K562 (cell line): ENCODE measurements around the gene AHNAK. TPM values are rescaled to one million over a fixed set of nuclear protein-coding genes. Genes with fewer than 3 reads are reported as not detected.

Source experiments
- CREM ChIP-seq: IDR thresholded peaks from 2 replicates; pipeline ENCODE4 v1.6.1; 2014; ENCODE audit warnings: antibody characterized with exemption, low read depth
- ESRRA ChIP-seq: fragments of 450-650 bp; IDR thresholded peaks from 2 replicates; pipeline ENCODE4 v1.6.1; 2014; ENCODE audit warnings: low read depth, mild to moderate bottlenecking, moderate library complexity, borderline replicate concordance
- FOXA3 ChIP-seq, 2 experiments: fragments of 450-650 bp in 1 of 2; sonication (generic) in 1 of 2; formaldehyde crosslinking; IDR thresholded peaks in 1 of 2; conservative IDR thresholded peaks in 1 of 2; 2 replicates each; pipeline versions ENCODE4 v1.4.0 to v1.8.0; 2020 to 2022; ENCODE audit warnings: mild to moderate bottlenecking in 2 of 2, missing genetic modification reagents in 1 of 2
- FOXP1 ChIP-seq: sonication (generic); formaldehyde crosslinking; IDR thresholded peaks from 2 replicates; pipeline ENCODE4 v1.8.0; 2022; ENCODE audit warnings: mild to moderate bottlenecking, missing genetic modification reagents
- JUN ChIP-seq, 2 experiments: sonication (generic) in 1 of 2; formaldehyde crosslinking in 1 of 2; IDR thresholded peaks; 2 replicates each; pipeline versions ENCODE4 v1.6.1 to v1.8.0; 2012 to 2022; ENCODE audit warnings: borderline replicate concordance in 2 of 2, mild to moderate bottlenecking in 2 of 2, improper control_type of control experiment in 1 of 2, low read depth in 1 of 2, low read length in 1 of 2, missing genetic modification reagents in 1 of 2
- JUND ChIP-seq, 2 experiments: IDR thresholded peaks; 2 replicates in 1 of 2; 3 replicates in 1 of 2; pipeline ENCODE4 v1.6.1; 2011; ENCODE audit warnings: borderline replicate concordance in 2 of 2, low read depth in 2 of 2, low read length in 2 of 2, improper control_type of control experiment in 1 of 2, missing biosample characterization in 1 of 2, missing genetic modification characterization in 1 of 2, missing genetic modification reagents in 1 of 2
- OTX1 ChIP-seq: fragments of 450-650 bp; formaldehyde crosslinking; IDR thresholded peaks from 2 replicates; pipeline ENCODE4 v1.4.0; 2022; ENCODE audit warnings: mild to moderate bottlenecking
- RCOR1 ChIP-seq, 2 experiments: IDR thresholded peaks; 2 replicates each; pipeline ENCODE4 v1.6.1; 2012; ENCODE audit warnings: low read depth in 2 of 2, low read length in 2 of 2, borderline replicate concordance in 1 of 2, improper control_type of control experiment in 1 of 2
- WHSC1 ChIP-seq: IDR thresholded peaks from one replicate; pipeline ENCODE4 v1.6.1; 2012; ENCODE audit warnings: low read length, control low read depth, inconsistent platforms
- ZBTB7A ChIP-seq: IDR thresholded peaks from 2 replicates; pipeline ENCODE4 v1.6.1; 2011; ENCODE audit warnings: low read depth, mild to moderate bottlenecking, low read length, moderate library complexity, borderline replicate concordance; ENCODE audit not compliant: control insufficient read depth
- ZKSCAN8 ChIP-seq: fragments of 200-800 bp; sonication (Bioruptor generic); IDR thresholded peaks from 2 replicates; pipeline ENCODE4 v1.6.1; 2016; ENCODE audit warnings: missing genetic modification characterization, missing compliant biosample characterization
- ZNF224 ChIP-seq: sonication (generic); formaldehyde crosslinking; IDR thresholded peaks from 2 replicates; pipeline ENCODE4 v1.8.0; 2022; ENCODE audit warnings: mild to moderate bottlenecking, missing genetic modification reagents
- ZNF561 ChIP-seq: fragments of 450-650 bp; formaldehyde crosslinking; conservative IDR thresholded peaks from 2 replicates; pipeline ENCODE4 v1.4.0; 2020; ENCODE audit warnings: mild to moderate bottlenecking, moderate library complexity
- ZNF696 ChIP-seq: fragments of 250-450 bp; sonication (Bioruptor Pico); conservative IDR thresholded peaks from 2 replicates; pipeline ENCODE4 v1.4.0; 2020; ENCODE audit warnings: mild to moderate bottlenecking, moderate library complexity
- polyA plus RNA-seq, 8 experiments: library from polyadenylated mRNA; depleted of rRNA in 4 of 8; stranded (reverse) in 5 of 8; unstranded in 3 of 8; fragments of >200 nt; fragmentation: Nextera tagmentation in 2 of 8; fragmentation: Illumina TruSeq in 1 of 8; extraction: Ambion mirVana in 2 of 8; extraction: Trizol in 1 of 8; gene quantifications; 2 replicates each; pipeline versions ENCODE4 v1.2.1 to v1.2.3, GENCODE V29; 2011 to 2014; ENCODE audit warnings: inconsistent platforms in 1 of 8, missing spikeins in 1 of 8
- total RNA-seq, 7 experiments: library from RNA; depleted of rRNA in 6 of 7; stranded (reverse); fragments of >200 nt in 6 of 7; fragmentation: Illumina TruSeq in 2 of 7; extraction: Trizol in 2 of 7; gene quantifications; 2 replicates each; pipeline versions ENCODE4 v1.2.1 to v1.2.3, GENCODE V29; 2011 to 2021; ENCODE audit warnings: low replicate concordance in 1 of 7
- TF ChIP-seq, protein P1 (sequence below): fragments of 450-650 bp; IDR thresholded peaks from 2 replicates; pipeline ENCODE4 v1.6.1; 2017; ENCODE audit warnings: antibody characterized with exemption, mild to moderate bottlenecking
- TF ChIP-seq, protein P2 (sequence below): fragments of 250-450 bp; sonication (Bioruptor Pico); IDR thresholded peaks from 2 replicates; pipeline ENCODE4 v1.4.0; 2020; ENCODE audit warnings: mild to moderate bottlenecking, moderate library complexity
- TF ChIP-seq, protein P3 (sequence below): fragments of 450-650 bp; formaldehyde crosslinking; IDR thresholded peaks from 2 replicates; pipeline ENCODE4 v1.4.0; 2022; ENCODE audit warnings: mild to moderate bottlenecking, moderate library complexity

The AHNAK gene
- total and polyA plus RNA-seq, 9 of the 15 experiments (the other 6 are each of a cell fraction or from before 2014, with no cell fraction given), result 1.5 to 89.7 (median 45.0) TPM

DNA sequence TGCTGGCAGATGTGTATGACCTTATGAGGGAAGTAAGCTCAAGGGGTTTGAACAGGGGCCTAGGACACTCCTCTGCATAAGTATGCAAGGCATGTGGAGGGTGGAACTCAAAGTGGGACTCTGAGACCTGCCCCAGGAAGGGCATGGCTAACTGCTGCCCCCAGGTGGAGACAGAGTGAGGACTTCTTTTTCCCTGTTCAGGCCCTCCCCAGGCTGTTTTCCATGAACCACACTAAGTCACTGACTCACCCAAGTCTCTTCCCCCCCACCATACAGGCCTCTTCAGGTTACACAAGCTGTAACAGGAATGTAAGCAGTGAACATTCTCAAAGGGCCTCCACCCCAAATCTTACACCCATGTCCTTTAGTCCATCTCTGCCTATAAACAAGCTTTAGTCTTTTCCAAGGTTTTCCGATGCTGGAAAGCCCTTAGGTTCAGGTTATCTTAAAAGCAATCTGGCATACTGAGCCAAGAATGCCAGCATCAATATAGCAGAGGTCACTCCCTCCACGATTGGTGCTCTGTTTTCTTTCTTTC is 14.0 kb upstream of the AHNAK start (continued):
- TF ChIP-seq FOXP1 (CRISPR knock-in tag), result 0 out of 2 replicates have a peak, but pooled peaks have one; percentile 48
- peak; percentile 40; the same call in 1 of the 2 replicates for TF ChIP-seq CREM
- TF ChIP-seq ESRRA, result peak; percentile 35; the same call in 1 of the 2 replicates
- peak in 1 of 2 experiments; percentile 71; a peak in 1 of 4 replicates for TF ChIP-seq RCOR1 (IDR thresholded peaks at IDR 0.05; ENCODE audit: borderline replicate concordance in 1 of 2, low read depth in 2 of 2, low read length in 2 of 2)
- no peak for TF ChIP-seq ZBTB7A
- TF ChIP-seq, protein P1, sequence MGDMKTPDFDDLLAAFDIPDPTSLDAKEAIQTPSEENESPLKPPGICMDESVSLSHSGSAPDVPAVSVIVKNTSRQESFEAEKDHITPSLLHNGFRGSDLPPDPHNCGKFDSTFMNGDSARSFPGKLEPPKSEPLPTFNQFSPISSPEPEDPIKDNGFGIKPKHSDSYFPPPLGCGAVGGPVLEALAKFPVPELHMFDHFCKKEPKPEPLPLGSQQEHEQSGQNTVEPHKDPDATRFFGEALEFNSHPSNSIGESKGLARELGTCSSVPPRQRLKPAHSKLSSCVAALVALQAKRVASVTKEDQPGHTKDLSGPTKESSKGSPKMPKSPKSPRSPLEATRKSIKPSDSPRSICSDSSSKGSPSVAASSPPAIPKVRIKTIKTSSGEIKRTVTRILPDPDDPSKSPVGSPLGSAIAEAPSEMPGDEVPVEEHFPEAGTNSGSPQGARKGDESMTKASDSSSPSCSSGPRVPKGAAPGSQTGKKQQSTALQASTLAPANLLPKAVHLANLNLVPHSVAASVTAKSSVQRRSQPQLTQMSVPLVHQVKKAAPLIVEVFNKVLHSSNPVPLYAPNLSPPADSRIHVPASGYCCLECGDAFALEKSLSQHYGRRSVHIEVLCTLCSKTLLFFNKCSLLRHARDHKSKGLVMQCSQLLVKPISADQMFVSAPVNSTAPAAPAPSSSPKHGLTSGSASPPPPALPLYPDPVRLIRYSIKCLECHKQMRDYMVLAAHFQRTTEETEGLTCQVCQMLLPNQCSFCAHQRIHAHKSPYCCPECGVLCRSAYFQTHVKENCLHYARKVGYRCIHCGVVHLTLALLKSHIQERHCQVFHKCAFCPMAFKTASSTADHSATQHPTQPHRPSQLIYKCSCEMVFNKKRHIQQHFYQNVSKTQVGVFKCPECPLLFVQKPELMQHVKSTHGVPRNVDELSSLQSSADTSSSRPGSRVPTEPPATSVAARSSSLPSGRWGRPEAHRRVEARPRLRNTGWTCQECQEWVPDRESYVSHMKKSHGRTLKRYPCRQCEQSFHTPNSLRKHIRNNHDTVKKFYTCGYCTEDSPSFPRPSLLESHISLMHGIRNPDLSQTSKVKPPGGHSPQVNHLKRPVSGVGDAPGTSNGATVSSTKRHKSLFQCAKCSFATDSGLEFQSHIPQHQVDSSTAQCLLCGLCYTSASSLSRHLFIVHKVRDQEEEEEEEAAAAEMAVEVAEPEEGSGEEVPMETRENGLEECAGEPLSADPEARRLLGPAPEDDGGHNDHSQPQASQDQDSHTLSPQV, result peak; percentile 50; the same call in 1 of the 2 replicates
- peak; percentile 89 for TF ChIP-seq JUND (IDR thresholded peaks at IDR 0.05; ENCODE audit: borderline replicate concordance, low read depth, low read length)
- peak; percentile 88; the same call in 2 of the 3 replicates for TF ChIP-seq JUND (tag; IDR thresholded peaks at IDR 0.05; ENCODE audit: borderline replicate concordance, low read depth, low read length)
- TF ChIP-seq ZNF224 (CRISPR knock-in tag), result no peak
- 0 out of 2 replicates have a peak, but pooled peaks have one; percentile 73 for TF ChIP-seq JUN (IDR thresholded peaks at IDR 0.05; ENCODE audit: borderline replicate concordance, low read depth, low read length)
- peak; percentile 45; the same call in 1 of the 2 replicates for TF ChIP-seq JUN (CRISPR knock-in tag; IDR thresholded peaks at IDR 0.05; ENCODE audit: borderline replicate concordance)
- TF ChIP-seq, protein P2, sequence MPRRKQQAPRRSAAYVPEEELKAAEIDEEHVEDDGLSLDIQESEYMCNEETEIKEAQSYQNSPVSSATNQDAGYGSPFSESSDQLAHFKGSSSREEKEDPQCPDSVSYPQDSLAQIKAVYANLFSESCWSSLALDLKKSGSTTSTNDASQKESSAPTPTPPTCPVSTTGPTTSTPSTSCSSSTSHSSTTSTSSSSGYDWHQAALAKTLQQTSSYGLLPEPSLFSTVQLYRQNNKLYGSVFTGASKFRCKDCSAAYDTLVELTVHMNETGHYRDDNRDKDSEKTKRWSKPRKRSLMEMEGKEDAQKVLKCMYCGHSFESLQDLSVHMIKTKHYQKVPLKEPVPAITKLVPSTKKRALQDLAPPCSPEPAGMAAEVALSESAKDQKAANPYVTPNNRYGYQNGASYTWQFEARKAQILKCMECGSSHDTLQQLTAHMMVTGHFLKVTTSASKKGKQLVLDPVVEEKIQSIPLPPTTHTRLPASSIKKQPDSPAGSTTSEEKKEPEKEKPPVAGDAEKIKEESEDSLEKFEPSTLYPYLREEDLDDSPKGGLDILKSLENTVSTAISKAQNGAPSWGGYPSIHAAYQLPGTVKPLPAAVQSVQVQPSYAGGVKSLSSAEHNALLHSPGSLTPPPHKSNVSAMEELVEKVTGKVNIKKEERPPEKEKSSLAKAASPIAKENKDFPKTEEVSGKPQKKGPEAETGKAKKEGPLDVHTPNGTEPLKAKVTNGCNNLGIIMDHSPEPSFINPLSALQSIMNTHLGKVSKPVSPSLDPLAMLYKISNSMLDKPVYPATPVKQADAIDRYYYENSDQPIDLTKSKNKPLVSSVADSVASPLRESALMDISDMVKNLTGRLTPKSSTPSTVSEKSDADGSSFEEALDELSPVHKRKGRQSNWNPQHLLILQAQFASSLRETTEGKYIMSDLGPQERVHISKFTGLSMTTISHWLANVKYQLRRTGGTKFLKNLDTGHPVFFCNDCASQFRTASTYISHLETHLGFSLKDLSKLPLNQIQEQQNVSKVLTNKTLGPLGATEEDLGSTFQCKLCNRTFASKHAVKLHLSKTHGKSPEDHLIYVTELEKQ (CRISPR knock-in tag), result no peak
- TF ChIP-seq, protein P3, sequence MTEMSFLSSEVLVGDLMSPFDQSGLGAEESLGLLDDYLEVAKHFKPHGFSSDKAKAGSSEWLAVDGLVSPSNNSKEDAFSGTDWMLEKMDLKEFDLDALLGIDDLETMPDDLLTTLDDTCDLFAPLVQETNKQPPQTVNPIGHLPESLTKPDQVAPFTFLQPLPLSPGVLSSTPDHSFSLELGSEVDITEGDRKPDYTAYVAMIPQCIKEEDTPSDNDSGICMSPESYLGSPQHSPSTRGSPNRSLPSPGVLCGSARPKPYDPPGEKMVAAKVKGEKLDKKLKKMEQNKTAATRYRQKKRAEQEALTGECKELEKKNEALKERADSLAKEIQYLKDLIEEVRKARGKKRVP, result peak; percentile 6; the same call in 1 of the 2 replicates
- TF ChIP-seq OTX1, result 0 out of 2 replicates have a peak, but pooled peaks have one; percentile 16
- TF ChIP-seq FOXA3 (CRISPR knock-in tag; conservative IDR thresholded peaks at IDR 0.05 in 1 of 2, IDR thresholded peaks at IDR 0.05 in 1 of 2), result peak in 1 of 2 experiments; percentile 79; a peak in 1 of 4 replicates
- TF ChIP-seq WHSC1, result no peak
- TF ChIP-seq ZKSCAN8 (CRISPR knock-in tag), result no peak
- no peak for TF ChIP-seq ZNF696 (CRISPR knock-in tag)
- no peak for TF ChIP-seq ZNF561
